ENCODE measurements around the gene PRKCB.

The PRKCB gene

DNA sequence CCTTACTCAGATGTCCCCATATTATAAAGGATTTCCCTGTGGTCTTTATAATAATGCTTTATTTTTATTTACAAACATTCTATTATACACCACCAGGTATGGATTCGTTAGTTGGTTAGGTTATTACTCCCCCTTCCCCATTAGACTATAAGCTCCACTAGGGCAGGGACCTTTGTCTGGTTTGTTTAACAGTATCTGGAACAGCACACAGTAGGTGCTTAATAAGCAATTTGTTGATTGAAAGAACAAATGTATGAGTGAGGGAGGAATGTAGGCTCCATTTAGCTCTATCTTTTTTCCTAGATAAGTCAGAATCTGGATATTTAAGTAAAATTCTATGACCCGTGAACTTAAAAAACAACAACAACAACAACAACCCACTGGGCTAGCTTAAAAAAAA lies 2.3 kb upstream of the PRKCB start:
- DNase-seq (ENCODE audit: low spot score): no peak
- TF ChIP-seq, protein P1, sequence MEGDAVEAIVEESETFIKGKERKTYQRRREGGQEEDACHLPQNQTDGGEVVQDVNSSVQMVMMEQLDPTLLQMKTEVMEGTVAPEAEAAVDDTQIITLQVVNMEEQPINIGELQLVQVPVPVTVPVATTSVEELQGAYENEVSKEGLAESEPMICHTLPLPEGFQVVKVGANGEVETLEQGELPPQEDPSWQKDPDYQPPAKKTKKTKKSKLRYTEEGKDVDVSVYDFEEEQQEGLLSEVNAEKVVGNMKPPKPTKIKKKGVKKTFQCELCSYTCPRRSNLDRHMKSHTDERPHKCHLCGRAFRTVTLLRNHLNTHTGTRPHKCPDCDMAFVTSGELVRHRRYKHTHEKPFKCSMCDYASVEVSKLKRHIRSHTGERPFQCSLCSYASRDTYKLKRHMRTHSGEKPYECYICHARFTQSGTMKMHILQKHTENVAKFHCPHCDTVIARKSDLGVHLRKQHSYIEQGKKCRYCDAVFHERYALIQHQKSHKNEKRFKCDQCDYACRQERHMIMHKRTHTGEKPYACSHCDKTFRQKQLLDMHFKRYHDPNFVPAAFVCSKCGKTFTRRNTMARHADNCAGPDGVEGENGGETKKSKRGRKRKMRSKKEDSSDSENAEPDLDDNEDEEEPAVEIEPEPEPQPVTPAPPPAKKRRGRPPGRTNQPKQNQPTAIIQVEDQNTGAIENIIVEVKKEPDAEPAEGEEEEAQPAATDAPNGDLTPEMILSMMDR (conservative IDR thresholded peaks at IDR 0.05; ENCODE audit: low read depth): no peak
- ChIA-PET CTCF (interaction anchor here (0.7 to 1.2 kb wide), 3 partner anchors 30 to 145 kb away, joined by 3 to 4 read pairs (median 3); no protein-coding TSS in a partner anchor), POLR2A (ENCODE audit: low non-redundant PET) (no interaction called here)
- H3K27ac ChIP-seq: no peak overlapping the region

DNA sequence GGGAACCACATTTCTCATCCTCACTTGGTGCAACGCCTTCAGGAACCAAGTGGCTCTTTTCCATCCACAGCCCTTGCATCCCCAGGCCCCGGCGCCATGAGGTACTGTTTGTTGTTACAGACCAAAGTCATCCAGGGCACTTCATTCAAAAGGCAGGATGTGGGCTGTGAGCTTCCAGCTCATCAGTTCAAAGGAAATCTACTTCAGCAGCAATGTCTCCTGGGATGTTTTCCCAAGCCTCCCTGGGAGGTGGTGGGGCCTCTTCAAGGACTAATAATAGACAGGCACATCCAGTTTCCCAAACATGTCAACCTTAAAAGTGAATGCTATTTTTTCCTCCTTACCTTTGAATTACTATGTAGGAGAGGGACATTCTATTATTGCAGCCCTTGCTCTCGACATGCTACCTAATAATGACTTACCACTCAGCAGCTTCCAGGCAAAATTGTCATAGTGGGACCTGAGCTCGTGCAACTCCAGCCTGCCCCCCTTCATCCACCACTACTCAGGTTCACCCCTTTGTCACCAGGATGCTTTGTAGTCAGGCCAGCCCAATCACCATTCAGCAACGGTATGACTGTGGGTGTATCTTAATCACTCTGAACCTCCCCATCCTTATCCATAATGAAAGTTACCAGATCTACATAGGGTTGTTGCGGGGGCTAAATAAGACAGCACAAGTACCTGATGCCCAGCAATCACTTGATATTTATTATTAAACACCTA lies 1.7 kb upstream of the PRKCB start:
- TF ChIP-seq, protein P1 (conservative IDR thresholded peaks at IDR 0.05; ENCODE audit: low read depth): no peak
- DNase-seq (ENCODE audit: low spot score): no peak
- CTCF ChIA-PET: interaction anchor here (1.0 to 1.2 kb wide), 2 partner anchors 31 to 106 kb away, joined by 3 read pairs; no protein-coding TSS in a partner anchor
- no peak overlapping the region for H3K27ac ChIP-seq
- POLR2A ChIA-PET (ENCODE audit: low non-redundant PET): no interaction called here

DNA sequence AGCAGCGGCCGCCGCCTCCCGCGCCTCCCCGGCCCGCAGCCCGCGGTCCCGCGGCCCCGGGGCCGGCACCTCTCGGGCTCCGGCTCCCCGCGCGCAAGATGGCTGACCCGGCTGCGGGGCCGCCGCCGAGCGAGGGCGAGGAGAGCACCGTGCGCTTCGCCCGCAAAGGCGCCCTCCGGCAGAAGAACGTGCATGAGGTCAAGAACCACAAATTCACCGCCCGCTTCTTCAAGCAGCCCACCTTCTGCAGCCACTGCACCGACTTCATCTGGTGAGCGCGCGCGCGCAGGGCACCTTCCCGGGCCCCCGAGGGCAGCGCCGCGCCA lies 258 bp downstream of the PRKCB start:
- CTCF ChIA-PET: no interaction called here
- no peak for DNase-seq (ENCODE audit: low spot score)
- TF ChIP-seq, protein P1 (conservative IDR thresholded peaks at IDR 0.05; ENCODE audit: low read depth): no peak
- no peak overlapping the region for H3K27ac ChIP-seq
- POLR2A ChIA-PET (ENCODE audit: low non-redundant PET): no interaction called here

DNA sequence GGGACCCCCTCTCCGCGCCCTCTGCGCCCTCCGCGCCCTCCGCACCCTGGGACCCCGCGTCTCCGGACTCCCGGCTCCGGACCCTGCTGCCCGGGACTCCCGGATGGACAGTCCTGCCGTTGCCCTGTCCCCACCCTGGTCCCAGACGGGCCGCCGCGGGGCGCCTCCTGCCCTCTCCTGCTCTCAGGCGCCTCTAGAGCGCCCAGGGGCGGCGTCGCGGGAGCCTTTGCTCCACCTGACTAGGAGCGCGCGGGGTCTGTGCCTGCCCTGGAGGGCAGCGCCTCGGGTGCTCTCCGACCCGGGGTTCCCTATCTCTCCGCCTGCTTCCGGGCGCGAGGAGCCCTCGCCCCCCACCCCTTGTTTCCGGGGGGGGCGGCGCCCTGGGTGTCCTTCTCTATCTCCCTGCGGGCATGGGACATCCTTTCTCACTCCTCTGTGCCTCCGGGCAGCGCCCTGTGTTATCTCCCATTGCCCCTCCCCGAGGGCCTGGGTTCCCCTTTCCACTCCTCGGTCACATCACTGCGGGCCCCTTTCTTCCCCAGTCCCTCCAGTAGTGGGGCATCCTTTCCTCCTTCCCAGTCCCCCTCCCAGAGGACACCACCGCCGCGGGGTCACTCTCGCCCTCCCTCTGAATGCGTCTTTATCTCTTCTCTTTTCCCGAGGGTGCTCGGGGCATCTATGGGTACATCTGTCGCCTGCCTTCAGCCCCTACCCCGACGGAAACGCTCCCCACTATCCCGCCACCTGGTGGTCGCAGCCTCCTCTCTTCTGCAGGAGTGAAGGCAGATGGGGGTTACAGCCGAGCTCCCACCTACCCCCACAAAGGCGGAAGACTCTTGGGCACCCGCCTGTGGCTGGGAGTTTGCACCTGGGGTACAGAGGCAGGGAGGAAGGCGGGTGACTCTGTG lies 875 bp downstream of the PRKCB start:
- CTCF ChIA-PET: no interaction called here
- H3K27ac ChIP-seq: no peak overlapping the region
- POLR2A ChIA-PET (ENCODE audit: low non-redundant PET): no interaction called here
- DNase-seq (ENCODE audit: low spot score): no peak
- TF ChIP-seq, protein P1 (conservative IDR thresholded peaks at IDR 0.05; ENCODE audit: low read depth): no peak

DNA sequence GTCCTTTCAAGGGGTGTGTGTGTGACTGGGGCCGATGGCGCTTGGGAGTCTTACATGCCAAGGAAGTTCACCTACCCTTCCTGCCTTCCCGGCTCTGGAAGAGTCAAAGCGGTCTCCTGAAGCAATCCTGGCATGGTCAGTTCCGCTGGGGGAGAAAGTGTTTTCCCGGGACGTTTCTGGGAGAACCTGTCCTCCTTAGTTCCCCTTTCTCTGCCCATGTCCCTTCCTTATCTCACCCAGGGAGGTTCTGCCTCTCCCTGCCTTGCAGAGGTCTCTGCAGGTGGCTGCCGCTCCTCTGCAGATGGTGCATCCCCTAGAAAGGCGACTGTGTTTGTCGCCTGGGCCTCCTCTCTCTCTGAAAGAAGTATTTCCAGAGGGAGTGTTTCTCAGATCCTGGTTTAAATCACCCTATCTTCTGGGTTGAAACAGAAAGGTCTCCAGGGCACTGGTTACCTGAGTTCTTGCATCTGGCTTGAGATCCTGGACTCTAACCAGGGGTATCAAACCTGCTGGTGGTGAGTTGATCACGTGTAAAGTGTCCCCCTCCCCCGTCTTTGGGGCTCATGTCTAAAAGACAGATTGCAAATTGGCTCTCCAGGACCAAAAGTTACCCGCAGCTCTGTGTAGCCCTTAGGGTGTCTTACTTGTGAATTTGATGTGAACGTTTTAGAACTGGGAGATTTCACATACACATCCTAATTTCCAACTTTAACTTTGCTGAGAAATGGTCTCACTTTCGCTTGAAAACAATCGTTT lies 1.9 kb downstream of the PRKCB start:
- no peak overlapping the region for H3K27ac ChIP-seq
- TF ChIP-seq, protein P1 (conservative IDR thresholded peaks at IDR 0.05; ENCODE audit: low read depth): no peak
- no peak for DNase-seq (ENCODE audit: low spot score)
- CTCF ChIA-PET: no interaction called here
- POLR2A ChIA-PET (ENCODE audit: low non-redundant PET): no interaction called here

DNA sequence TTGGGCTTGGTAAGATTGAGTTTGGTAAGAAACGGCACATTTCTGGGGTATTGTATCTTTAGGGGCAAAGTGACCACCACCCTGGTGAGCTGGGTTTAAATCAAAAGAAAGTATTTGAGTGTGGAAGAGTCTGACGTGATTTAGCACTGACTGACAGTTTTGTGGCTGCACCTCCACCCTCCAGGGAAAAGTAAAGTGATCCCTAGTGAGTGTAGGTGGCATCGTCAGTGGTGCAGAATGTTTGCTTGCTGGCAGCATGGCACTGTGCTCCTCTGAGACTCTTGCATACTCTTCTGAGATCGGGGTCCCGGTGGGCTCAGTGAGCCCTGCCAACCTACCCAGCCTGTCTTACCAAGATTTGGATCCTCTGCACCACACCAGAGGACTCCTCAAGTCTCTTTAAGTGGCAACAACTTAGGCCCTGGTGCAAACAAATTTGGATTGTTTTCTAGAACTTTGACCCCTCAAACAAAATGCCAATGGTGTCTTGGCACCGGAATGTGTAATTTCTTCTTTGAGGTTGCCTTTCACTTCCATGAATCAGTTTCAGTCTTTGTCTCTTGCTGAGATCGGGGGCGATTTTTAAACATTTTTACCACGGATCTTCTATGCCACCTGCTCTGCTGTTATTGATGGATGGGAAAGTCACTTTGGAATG lies 2.8 kb downstream of the PRKCB start:
- TF ChIP-seq, protein P1 (conservative IDR thresholded peaks at IDR 0.05; ENCODE audit: low read depth): no peak

More for the DNA sequence above, 2.8 kb downstream of the PRKCB start:
- no peak for DNase-seq (ENCODE audit: low spot score)
- CTCF ChIA-PET: no interaction called here
- POLR2A ChIA-PET (ENCODE audit: low non-redundant PET): no interaction called here
- H3K27ac ChIP-seq: no peak overlapping the region

All from RWPE1 (cell line).